Activated CD8-positive, alpha-beta T cell treated with anti-CD3 and anti-CD28 coated beads for 36 hours (primary cell): ENCODE results near the gene DCHS2. TPM values are rescaled to one million over a fixed set of nuclear protein-coding genes. Genes with fewer than 3 reads are reported as not detected.
"Not testable (repeated sequence)": the region's sequence is repeated elsewhere in the genome, so short reads cannot be mapped to it uniquely, and the experiment has no call there.

Experiments used
- ATAC-seq: fragments of 200-7000 bp; cut with Tn5 transposase; one replicate; pipeline ENCODE4 v1.10.0; 2021; ENCODE audit warnings: mild to moderate bottlenecking, moderate library complexity
- CTCF ChIA-PET: fragments of 350-600 bp; sonication (Branson Sonifier 250); formaldehyde crosslinking; loops from one replicate; lab custom pipeline; 2021; ENCODE audit warnings: antibody characterized with exemption; lab: Charles Lee
- POLR2A ChIA-PET: fragments of 350-600 bp; sonication (Branson Sonifier 250); formaldehyde crosslinking; loops from one replicate; lab custom pipeline; 2021; ENCODE audit warnings: antibody characterized with exemption; lab: Charles Lee
- DNase-seq: peaks from one replicate; pipeline ENCODE4 v3.0.0-alpha.2; 2020
- H3K27ac Mint-ChIP-seq: one replicate; pipeline ENCODE4 v1.8.0; 2021; ENCODE audit warnings: mild to moderate bottlenecking, mixed read lengths
- H3K27me3 Mint-ChIP-seq: one replicate; pipeline ENCODE4 v1.8.0; 2021; ENCODE audit warnings: mixed read lengths
- H3K36me3 Mint-ChIP-seq: one replicate; pipeline ENCODE4 v1.8.0; 2021; ENCODE audit warnings: low read depth, mixed read lengths
- H3K4me1 Mint-ChIP-seq: one replicate; pipeline ENCODE4 v1.8.0; 2021; ENCODE audit warnings: low read depth, mixed read lengths
- H3K4me3 Mint-ChIP-seq: one replicate; pipeline ENCODE4 v1.8.0; 2021; ENCODE audit warnings: mild to moderate bottlenecking, moderate library complexity, mixed read lengths
- H3K9me3 Mint-ChIP-seq: one replicate; pipeline ENCODE4 v1.8.0; 2021; ENCODE audit warnings: mixed read lengths
- intact Hi-C: fragments of 100-400 bp; cut with micrococcal nuclease; formaldehyde crosslinking; loops from one replicate; pipeline ENCODE4 v1.10.0; 2022
- total RNA-seq, 2 experiments: library from RNA; stranded (reverse); gene quantifications; one replicate each; pipeline ENCODE4 v1.2.3, GENCODE V29; 2021
- TF ChIP-seq, protein P1 (sequence below): fragments of 200-600 bp; IDR thresholded peaks from one replicate; pipeline ENCODE4 v1.8.0; 2022; ENCODE audit warnings: antibody characterized with exemption, mild to moderate bottlenecking

The DCHS2 gene
- total RNA-seq, 2 experiments from 2014 or later: not detected

DNA sequence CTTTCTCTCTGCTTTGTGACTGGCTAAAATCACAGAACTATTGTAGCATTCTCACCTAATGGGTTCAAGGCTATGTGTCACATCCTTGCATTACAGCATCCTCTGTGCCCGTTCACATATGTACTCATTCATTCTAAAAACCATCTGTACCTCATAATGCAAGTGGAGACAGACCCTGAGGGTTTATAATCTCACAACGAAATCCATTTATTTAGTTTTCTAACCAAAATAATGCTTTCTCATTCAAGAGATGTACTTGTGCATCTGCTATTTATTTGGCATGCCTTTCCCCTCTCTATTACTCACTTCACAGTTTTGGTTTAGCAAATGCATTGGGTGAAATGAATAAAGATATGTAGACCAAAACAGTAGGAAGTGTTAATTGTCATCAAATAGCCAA, 261.5 kb downstream of the DCHS2 start:
- Mint-ChIP-seq H3K36me3 (no peaks in the 10 kb centered on the region), H3K9me3 (peaks cover 2% of the 10 kb centered on the region), H3K4me1 (no peaks in the 10 kb centered on the region), H3K27me3 (peaks cover 10% of the 10 kb centered on the region), H3K4me3 (no peak overlapping the region), H3K27ac (no peak overlapping the region)
- POLR2A ChIA-PET: no interaction called here
- ATAC-seq (no peak), DNase-seq (no peak)
- intact Hi-C loops: no loop called here
- CTCF ChIA-PET: no interaction called here
- TF ChIP-seq, protein P1, sequence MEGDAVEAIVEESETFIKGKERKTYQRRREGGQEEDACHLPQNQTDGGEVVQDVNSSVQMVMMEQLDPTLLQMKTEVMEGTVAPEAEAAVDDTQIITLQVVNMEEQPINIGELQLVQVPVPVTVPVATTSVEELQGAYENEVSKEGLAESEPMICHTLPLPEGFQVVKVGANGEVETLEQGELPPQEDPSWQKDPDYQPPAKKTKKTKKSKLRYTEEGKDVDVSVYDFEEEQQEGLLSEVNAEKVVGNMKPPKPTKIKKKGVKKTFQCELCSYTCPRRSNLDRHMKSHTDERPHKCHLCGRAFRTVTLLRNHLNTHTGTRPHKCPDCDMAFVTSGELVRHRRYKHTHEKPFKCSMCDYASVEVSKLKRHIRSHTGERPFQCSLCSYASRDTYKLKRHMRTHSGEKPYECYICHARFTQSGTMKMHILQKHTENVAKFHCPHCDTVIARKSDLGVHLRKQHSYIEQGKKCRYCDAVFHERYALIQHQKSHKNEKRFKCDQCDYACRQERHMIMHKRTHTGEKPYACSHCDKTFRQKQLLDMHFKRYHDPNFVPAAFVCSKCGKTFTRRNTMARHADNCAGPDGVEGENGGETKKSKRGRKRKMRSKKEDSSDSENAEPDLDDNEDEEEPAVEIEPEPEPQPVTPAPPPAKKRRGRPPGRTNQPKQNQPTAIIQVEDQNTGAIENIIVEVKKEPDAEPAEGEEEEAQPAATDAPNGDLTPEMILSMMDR: no peak

DNA sequence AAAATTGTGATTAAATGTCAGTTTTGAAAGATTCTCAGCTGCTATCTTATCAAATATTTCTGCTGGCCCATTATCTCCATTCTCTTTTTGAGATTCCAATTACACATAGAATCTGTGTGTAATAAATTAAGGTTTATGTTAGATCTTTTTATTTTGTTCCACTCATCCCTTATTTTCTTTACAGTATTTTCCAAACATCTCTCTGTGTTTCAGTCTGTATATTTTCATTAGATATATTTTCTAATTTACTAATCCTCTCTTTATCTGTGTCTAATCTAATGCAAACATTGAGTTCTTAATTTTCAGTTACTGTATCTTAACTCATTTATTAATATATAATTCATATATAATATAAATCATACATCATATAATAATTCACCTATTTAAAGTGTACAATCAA, 268.7 kb downstream of the DCHS2 start:
- Mint-ChIP-seq H3K4me3 (no peak overlapping the region), H3K27ac (no peak overlapping the region), H3K9me3 (peaks cover 12% of the 10 kb centered on the region), H3K36me3 (no peaks in the 10 kb centered on the region), H3K4me1 (no peaks in the 10 kb centered on the region), H3K27me3 (peaks cover 2% of the 10 kb centered on the region)
- ATAC-seq (no peak), DNase-seq (no peak)
- POLR2A ChIA-PET: no interaction called here
- intact Hi-C loops: no loop called here
- CTCF ChIA-PET: no interaction called here
- TF ChIP-seq, protein P1: no peak

DNA sequence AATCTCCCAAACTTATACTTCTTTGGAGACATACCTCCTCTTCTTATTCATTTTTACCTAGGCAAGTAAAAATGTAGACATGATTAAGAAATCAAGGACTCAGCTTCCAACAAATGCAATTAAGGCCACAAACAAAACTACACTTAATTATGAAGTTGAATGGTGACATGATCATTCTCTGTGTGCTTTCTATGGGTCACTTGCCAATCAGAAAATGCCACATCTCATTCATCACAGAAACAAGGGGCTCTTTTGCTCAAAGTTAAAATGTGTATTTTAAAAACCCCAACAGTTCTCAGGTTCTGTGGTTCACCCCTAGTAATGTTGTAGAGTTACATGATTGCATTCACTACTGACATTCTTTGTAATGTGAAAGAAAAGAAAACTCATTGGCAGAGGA, 273.5 kb downstream of the DCHS2 start:
- H3K27me3 Mint-ChIP-seq: peaks cover 1% of the 10 kb centered on the region
- ChIA-PET POLR2A (no interaction called here), CTCF (no interaction called here)
- TF ChIP-seq, protein P1: no peak
- H3K4me1 Mint-ChIP-seq: no peaks in the 10 kb centered on the region
- DNase-seq: no peak
- no peak for ATAC-seq
- intact Hi-C loops: no loop called here
- H3K27ac Mint-ChIP-seq: no peak overlapping the region
- H3K4me3 Mint-ChIP-seq: no peak overlapping the region
- no peaks in the 10 kb centered on the region for H3K36me3 Mint-ChIP-seq
- H3K9me3 Mint-ChIP-seq: peaks cover 6% of the 10 kb centered on the region

DNA sequence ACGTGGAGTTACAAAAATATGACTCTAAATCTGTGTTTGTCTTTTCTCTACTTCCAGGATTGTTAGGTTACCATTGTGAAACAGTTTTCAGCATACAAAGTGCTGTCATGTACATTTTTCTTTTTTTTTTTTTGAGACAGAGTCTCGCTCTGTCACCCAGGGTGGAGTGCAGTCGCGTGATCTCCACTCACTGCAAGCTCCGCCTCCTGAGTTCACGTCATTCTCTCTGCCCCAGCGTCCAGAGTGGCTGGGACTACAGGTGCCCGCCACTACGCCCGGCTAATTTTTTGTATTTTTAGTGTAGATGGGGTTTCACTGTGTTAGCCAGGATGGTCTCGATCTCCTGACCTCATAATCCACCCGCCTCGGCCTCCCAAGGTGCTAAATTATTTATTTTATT, 274.2 kb downstream of the DCHS2 start:
- intact Hi-C loops, H3K9me3 Mint-ChIP-seq, H3K4me1 Mint-ChIP-seq, H3K27me3 Mint-ChIP-seq, CTCF ChIA-PET, DNase-seq, H3K4me3 Mint-ChIP-seq, H3K36me3 Mint-ChIP-seq, H3K27ac Mint-ChIP-seq, ATAC-seq: not testable (repeated sequence)
- POLR2A ChIA-PET: interaction anchor here (0.7 kb wide), 1 partner anchor 85 kb away, joined by 4 read pairs; no protein-coding TSS in a partner anchor

DNA sequence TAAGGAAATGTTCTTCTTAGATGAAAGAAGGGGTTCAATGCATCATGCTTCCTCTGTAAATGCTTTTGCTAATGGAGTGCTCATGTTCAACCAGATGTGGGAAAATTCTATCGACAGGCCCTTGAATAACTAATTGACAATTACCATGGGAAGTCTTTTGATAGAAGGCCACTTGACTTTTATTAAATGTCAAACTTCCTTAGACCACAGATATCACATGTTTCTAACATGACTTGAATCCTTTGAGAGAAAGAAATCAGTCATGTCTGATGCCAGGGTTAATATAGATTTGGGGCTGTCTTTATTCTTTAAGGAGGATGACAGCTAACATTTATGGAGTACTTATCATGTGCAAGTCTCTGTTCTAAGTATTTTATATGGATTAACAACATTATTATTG, 280.1 kb downstream of the DCHS2 start:
- DNase-seq: no peak
- Mint-ChIP-seq H3K4me1 (no peaks in the 10 kb centered on the region), H3K27me3 (peaks cover 6% of the 10 kb centered on the region), H3K4me3 (no peak overlapping the region), H3K36me3 (no peaks in the 10 kb centered on the region), H3K9me3 (no peaks in the 10 kb centered on the region), H3K27ac (no peak overlapping the region)
- no peak for ATAC-seq
- intact Hi-C loops: no loop called here
- ChIA-PET CTCF (interaction anchor here (1.5 kb wide), 1 partner anchor 67 kb away, joined by 3 read pairs; no protein-coding TSS in a partner anchor), POLR2A (no interaction called here)
- TF ChIP-seq, protein P1: no peak

DNA sequence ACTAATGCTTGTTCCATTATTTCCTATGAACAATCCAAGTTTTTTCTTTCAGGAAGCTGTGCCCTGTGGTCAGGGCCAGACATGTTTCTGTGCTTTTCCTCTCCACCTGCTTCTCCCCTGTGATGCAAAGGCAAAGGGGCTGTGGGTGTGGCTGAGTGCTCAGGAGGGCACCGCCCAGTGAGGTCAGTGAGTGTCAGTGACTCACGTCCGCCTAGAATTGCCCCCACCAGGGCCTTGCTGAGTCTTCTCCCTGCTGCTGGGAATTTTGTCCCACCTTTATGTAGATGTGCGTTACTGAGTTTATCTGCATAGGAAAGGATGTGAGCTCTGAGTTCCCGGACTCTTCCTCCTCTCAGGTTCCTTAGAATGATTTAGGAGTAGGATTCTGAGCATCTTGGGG, 283.2 kb downstream of the DCHS2 start:
- no peak overlapping the region for H3K27ac Mint-ChIP-seq
- no peaks in the 10 kb centered on the region for H3K4me1 Mint-ChIP-seq
- H3K9me3 Mint-ChIP-seq: no peaks in the 10 kb centered on the region
- ChIA-PET CTCF (no interaction called here), POLR2A (no interaction called here)
- H3K36me3 Mint-ChIP-seq: no peaks in the 10 kb centered on the region
- TF ChIP-seq, protein P1: no peak
- DNase-seq: no peak
- peaks cover 10% of the 10 kb centered on the region for H3K27me3 Mint-ChIP-seq
- ATAC-seq: no peak
- intact Hi-C loops: no loop called here
- no peak overlapping the region for H3K4me3 Mint-ChIP-seq
